Upper lobe of right lung (tissue), 1 donor: ENCODE results near the gene ZGLP1. TPM values are rescaled to one million over a fixed set of nuclear protein-coding genes. Genes with fewer than 3 reads are reported as not detected.

Experiments
- ATAC-seq: fragments of 200-7000 bp; cut with Tn5 transposase; one replicate; pipeline ENCODE4 v1.9.1; 2020; ENCODE audit warnings: mild to moderate bottlenecking, moderate library complexity
- DNase-seq: peaks from one replicate; pipeline ENCODE4 v3.0.0-alpha.2; 2020
- H3K27ac ChIP-seq: fragments of 200-600 bp; one replicate; pipeline ENCODE4 v1.8.0; 2022
- H3K27me3 ChIP-seq: fragments of 200-600 bp; one replicate; pipeline ENCODE4 v1.8.0; 2022; ENCODE audit warnings: mild to moderate bottlenecking
- H3K36me3 ChIP-seq: fragments of 200-600 bp; one replicate; pipeline ENCODE4 v1.8.0; 2022
- H3K4me1 ChIP-seq: fragments of 200-600 bp; one replicate; pipeline ENCODE4 v1.8.0; 2022
- H3K4me3 ChIP-seq: fragments of 200-600 bp; one replicate; pipeline ENCODE4 v1.8.0; 2022; ENCODE audit warnings: mild to moderate bottlenecking
- H3K9me3 ChIP-seq: fragments of 200-600 bp; one replicate; pipeline ENCODE4 v1.8.0; 2022
- CTCF ChIP-seq: fragments of 200-600 bp; IDR thresholded peaks from one replicate; pipeline ENCODE4 v1.8.0; 2022; ENCODE audit warnings: antibody characterized with exemption
- intact Hi-C: fragments of 100-400 bp; cut with DNase I; formaldehyde crosslinking; loops from one replicate; pipeline ENCODE4 v1.11.0; 2022
- total RNA-seq: library from RNA; stranded (reverse); fragmentation: NEBNext Ultra II Directional; extraction: Animal tissue kit (Norgen Biotek cat#: 25700); gene quantifications from one replicate; pipeline ENCODE4 v1.2.1, GENCODE V29; 2021
- donor health status: DM: no; HTN: yes; CAD: no; lungs with severe emphysema.

The ZGLP1 gene
- total RNA-seq, 1 donor from 2014 or later, result 3.8 TPM

DNA sequence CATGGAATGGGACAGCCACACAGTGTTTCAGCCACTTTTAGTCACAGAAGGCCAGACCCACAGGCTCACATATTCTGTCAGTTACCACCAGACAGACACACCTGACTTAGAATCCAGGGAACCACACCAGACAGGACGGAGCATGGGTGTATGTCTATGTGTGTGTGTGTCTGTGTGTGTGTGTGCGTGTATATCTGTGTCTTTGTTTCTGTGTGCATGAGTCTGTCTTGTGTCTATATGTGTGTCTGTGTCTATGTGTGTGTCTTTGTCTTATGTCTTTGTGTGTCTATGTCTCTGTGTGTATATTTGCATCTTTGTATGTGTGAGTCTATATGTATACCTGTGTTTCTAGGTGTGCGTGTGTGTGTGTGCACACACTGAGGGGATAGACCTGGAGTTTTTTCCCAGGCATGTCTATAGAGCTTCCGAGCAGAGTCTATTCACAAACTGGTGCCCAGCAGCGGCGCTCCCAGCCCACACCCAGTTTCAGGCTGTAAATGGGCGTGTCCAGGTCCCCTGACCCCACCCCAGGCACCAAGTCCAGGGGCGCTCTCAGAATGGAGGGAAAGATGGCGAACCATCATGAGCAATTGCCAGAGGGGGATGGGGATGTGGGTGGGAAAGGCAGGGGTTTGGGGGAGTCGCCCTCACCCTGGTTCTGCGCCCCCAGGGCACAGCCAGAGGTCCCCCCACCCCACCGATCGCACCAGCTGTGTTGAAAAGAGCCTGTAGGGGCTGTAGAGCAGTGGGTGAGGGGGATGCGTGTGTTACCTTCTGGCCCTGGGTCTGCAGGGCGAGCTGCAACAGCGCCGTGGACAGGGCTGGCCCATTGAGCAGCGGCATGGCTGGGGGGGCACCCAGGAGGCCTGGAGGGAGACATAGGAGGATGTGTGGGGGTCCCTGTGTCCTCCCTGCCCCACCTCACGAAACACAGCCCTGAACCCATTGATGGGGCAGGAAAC is 12.5 kb upstream of the ZGLP1 start:
- H3K27me3 ChIP-seq, result no peaks in the 10 kb centered on the region
- intact Hi-C loops, result no loop called here
- no peaks in the 10 kb centered on the region for H3K9me3 ChIP-seq
- no peak overlapping the region for H3K27ac ChIP-seq
- no peak for TF ChIP-seq CTCF
- DNase-seq (no peak), ATAC-seq (no peak)
- peaks cover 95% of the 10 kb centered on the region for H3K36me3 ChIP-seq
- no peak overlapping the region for H3K4me3 ChIP-seq
- H3K4me1 ChIP-seq, result no peaks in the 10 kb centered on the region

DNA sequence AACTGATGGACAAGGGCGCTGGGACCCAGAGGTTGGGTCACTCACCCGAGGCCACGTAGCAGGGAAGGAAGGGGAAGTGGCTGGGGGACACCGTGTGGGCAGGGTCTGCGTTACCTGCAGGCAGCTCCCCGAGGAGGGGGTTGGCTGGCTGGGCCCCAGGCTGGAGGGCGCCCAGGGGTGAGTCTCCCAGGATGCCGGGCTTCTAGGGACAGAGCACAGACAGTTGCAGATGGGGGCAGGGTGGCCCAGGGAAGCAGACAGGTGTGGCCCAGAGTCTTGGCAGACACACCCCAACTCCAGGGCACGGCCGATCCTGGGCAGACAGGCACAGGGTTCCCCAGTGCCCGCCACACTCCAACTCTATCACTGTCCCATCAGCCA is 11.8 kb upstream of the ZGLP1 start:
- Histone ChIP-seq H3K9me3 (no peaks in the 10 kb centered on the region), H3K36me3 (peaks cover 88% of the 10 kb centered on the region), H3K27me3 (no peaks in the 10 kb centered on the region), H3K4me3 (no peak overlapping the region), H3K27ac (no peak overlapping the region), H3K4me1 (no peaks in the 10 kb centered on the region)
- no peak for TF ChIP-seq CTCF
- ATAC-seq (no peak), DNase-seq (no peak)
- intact Hi-C loops, result no loop called here

DNA sequence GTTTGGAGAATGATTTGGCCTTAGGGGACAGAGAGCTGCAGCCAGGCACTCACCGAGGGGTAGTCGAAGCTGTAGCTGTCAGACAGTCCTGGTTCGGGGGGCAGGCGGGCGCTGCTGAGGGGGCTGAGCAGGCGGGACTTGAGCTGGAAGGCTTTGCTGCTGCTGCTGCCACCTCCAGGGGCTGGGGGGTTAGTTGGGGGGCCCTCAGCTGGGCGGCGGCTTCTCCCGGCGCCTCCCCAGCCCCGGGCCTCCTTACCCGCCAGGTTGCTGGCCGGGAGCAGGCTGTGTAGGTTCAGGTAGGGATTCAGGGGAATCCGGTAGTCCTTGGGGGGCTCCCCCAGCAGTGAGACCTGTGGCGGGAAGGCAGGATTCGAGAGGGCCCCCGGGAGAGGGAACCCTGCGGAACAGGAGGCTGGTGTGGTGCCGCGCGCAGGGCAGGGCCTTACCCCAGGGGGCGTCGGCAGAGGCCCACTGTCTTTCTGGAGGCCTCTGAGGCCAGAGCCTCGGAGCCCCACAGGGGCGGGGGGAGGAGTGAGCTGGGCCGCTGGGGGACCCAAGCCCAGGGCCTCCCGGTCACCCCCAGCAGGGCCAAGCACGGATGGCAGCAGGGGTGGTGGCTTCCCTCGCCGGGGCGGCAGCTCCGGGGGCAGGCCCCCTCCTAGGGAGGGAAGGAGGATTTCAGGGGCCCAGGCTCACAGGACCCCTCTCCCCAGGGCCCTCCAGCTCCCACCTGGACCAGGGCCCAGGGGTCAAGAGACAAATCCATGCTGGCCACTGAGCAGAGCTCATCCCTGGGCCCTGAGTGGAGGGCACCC is 11.2 kb upstream of the ZGLP1 start:
- Histone ChIP-seq H3K4me3 (no peak overlapping the region), H3K27ac (no peak overlapping the region), H3K9me3 (no peaks in the 10 kb centered on the region), H3K36me3 (peaks cover 82% of the 10 kb centered on the region), H3K4me1 (no peaks in the 10 kb centered on the region), H3K27me3 (no peaks in the 10 kb centered on the region)
- no peak for ATAC-seq
- TF ChIP-seq CTCF, result no peak
- DNase-seq, result no peak
- intact Hi-C loops, result no loop called here

DNA sequence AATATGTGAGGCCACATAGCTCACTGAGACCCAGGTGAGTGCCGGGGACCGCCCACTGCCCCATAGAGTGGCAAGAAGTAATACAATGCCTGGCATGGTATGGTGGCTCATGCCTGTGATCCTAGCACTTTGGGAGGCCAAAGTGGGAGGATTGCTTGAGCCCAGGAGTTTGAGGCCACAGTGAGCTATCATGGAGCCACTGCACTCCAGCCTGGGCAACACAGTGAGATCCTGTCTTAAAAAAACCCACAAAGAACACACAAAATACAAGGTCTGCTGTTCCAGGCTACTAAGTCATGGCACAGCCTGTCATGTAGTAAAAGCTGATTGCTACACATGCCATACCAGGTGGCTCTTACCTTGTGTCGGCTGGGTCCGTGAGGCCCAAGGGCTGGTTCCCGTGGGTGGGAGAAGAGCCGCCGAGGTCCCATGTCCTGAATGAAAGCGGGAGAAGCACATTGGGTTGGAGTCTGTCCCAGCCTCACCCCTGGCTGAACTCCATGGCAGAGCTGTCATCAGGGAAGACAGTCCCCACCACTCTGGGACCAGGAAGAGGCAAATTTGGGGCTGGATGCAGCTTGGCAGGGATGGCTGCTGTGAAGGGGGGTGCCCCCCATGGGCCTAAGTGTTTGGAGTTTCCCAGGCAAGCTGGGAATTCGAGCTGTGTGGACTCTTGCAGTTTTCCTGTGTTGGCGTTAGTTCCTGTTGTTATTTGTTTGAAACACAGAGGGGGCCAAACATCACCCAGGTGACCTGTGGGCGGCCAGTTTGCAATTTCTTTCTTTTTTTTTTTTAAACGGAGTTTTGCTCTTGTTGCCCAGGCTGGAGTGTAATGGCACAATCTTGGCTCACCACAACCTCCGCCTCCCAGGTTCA is 9.4 kb upstream of the ZGLP1 start:
- intact Hi-C loops, result no loop called here
- Histone ChIP-seq H3K9me3 (no peaks in the 10 kb centered on the region), H3K4me3 (no peak overlapping the region), H3K36me3 (peaks cover 64% of the 10 kb centered on the region), H3K4me1 (peaks cover 8% of the 10 kb centered on the region), H3K27me3 (no peaks in the 10 kb centered on the region), H3K27ac (no peak overlapping the region)
- ATAC-seq (no peak), DNase-seq (no peak)
- no peak for TF ChIP-seq CTCF

DNA sequence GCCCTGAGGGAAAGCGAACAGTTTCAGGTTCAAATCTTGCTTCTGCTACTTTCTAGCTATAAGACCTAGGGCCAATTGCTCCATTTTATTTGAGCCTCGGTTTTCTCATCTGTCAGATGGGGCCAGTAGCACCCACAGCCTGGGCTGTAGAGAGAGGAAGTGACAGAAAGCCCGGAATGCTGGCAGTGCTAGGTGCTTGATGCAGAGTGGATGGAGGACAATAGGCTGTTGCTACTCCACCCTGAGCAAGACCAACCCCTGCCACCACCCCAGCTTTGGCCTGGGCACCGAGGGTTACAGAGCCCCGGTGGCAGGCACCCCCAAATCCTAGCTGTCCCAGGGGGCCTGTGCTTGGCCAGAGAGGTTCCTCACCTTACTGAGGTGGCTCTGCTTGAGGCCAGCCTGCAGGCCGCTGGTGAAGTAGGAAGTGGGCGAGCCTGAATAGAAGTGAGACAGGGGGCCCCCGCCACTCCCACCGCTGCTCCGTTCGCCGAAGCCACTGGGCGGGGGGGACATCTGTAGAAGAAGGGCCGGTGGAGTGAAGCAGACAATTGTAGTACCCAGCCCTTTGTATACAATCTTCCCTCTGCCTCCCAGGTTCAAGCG is 8.3 kb upstream of the ZGLP1 start:
- intact Hi-C loops, result no loop called here
- peaks cover 54% of the 10 kb centered on the region for H3K36me3 ChIP-seq
- DNase-seq, result no peak

More for the DNA sequence above, 8.3 kb upstream of the ZGLP1 start:
- no peak for TF ChIP-seq CTCF
- Histone ChIP-seq H3K27ac (no peak overlapping the region), H3K4me1 (peaks cover 8% of the 10 kb centered on the region), H3K27me3 (no peaks in the 10 kb centered on the region), H3K9me3 (no peaks in the 10 kb centered on the region), H3K4me3 (no peak overlapping the region)
- no peak for ATAC-seq
